ENCODE data around the gene SFMBT2.

DNA sequence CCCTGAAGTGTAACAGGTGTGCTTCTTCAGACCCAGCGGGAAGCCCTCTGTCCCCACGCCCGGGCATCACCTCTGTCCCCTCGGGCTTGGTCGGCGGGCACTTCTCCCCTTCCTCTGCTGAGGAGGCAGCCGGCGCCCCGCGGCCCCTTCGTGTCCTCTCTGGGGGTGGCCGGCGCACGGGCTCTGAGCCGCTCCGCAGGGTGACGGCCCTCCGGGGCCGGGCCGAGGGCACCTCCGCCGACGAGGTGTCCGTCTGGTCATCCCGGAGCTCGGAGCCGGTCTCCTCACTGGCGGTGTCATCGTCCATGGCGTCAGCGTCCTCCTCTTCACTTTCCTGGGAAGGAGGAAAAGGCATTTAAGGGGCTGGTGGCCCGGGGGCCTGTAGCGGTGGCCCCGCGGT lies 239.0 kb downstream of the SFMBT2 start:
- TF ChIP-seq, protein P1, sequence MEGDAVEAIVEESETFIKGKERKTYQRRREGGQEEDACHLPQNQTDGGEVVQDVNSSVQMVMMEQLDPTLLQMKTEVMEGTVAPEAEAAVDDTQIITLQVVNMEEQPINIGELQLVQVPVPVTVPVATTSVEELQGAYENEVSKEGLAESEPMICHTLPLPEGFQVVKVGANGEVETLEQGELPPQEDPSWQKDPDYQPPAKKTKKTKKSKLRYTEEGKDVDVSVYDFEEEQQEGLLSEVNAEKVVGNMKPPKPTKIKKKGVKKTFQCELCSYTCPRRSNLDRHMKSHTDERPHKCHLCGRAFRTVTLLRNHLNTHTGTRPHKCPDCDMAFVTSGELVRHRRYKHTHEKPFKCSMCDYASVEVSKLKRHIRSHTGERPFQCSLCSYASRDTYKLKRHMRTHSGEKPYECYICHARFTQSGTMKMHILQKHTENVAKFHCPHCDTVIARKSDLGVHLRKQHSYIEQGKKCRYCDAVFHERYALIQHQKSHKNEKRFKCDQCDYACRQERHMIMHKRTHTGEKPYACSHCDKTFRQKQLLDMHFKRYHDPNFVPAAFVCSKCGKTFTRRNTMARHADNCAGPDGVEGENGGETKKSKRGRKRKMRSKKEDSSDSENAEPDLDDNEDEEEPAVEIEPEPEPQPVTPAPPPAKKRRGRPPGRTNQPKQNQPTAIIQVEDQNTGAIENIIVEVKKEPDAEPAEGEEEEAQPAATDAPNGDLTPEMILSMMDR (conservative IDR thresholded peaks at IDR 0.05; ENCODE audit: low read length): no peak
- no peak for TF ChIP-seq EZH2phosphoT487 (IDR thresholded peaks at IDR 0.05; ENCODE audit: borderline replicate concordance, low read depth, low read length)

All from OCI-LY7 (cell line).